Measurements from ENCODE around the gene ZNF786. TPM values are rescaled to one million over a fixed set of nuclear protein-coding genes. Genes with fewer than 3 reads are reported as not detected.
A peak's percentile ranks its signal among the peaks of the same experiment; 100 is the strongest.

Gene ZNF786
- total RNA-seq, 2 donors from 2014 or later, result 4.8 to 5.4 TPM

DNA sequence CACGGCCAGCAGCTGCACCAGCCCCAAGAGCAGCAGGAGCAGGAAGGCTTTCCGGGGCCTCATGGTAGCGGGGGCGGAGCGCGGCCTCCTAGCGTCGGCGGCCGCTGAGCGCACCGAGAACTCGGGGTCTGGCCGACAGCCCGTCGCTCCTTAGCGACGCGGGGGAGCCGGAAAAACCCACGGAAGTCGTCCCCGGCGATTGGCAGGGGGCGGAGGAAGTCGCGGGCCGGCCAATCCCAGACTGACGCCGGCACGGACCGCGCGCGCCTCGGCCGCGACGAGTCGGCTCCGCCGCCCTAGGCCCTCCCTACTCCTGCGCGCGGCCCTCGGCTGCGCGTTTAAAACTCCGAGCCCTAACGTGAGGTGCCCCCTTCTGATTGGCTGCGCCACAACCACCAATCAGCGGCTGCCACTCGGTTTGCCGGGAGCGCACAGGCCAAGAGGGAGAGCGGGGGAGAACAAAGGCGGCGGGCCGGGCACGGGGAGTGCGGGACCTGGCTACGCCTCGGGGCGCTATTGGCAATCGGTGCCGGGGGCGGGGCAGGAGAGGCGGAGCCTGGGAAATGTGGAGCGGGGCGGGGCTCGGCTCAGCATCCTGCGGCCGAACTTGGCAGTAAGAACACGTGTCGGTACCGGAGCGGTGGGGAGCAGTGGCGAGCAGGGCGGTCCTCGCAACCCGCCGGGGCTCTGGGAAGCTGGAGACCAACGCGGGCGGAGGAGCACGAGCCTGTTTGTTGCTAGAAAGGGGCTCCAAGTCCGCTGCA, 62.0 kb downstream of the ZNF786 start, which contains the start of gene PDIA4:
PDIA4 (minus strand) TSS at position 160 of the 764 bp plus-strand sequence; CDS start at position 63, 97 bp downstream.
- TF ChIP-seq, protein P1, sequence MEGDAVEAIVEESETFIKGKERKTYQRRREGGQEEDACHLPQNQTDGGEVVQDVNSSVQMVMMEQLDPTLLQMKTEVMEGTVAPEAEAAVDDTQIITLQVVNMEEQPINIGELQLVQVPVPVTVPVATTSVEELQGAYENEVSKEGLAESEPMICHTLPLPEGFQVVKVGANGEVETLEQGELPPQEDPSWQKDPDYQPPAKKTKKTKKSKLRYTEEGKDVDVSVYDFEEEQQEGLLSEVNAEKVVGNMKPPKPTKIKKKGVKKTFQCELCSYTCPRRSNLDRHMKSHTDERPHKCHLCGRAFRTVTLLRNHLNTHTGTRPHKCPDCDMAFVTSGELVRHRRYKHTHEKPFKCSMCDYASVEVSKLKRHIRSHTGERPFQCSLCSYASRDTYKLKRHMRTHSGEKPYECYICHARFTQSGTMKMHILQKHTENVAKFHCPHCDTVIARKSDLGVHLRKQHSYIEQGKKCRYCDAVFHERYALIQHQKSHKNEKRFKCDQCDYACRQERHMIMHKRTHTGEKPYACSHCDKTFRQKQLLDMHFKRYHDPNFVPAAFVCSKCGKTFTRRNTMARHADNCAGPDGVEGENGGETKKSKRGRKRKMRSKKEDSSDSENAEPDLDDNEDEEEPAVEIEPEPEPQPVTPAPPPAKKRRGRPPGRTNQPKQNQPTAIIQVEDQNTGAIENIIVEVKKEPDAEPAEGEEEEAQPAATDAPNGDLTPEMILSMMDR (IDR thresholded peaks at IDR 0.05), result no peak
- H3K27ac ChIP-seq, result peak within 1 kb of the TSS; percentile 93
- H3K9me3 ChIP-seq, result no peaks in the 10 kb centered on the region
- H3K36me3 ChIP-seq, result no peaks in the 10 kb centered on the region
- intact Hi-C loops (cut with DNase I), result loop anchor here (5.0 kb wide), 1 partner anchor 39 kb away; no protein-coding TSS in a partner anchor
- H3K4me3 ChIP-seq, result peak within 1 kb of the TSS; percentile 90
- H3K4me1 ChIP-seq, result no peaks in the 10 kb centered on the region
- DNase-seq, result peak; percentile 100
- H3K27me3 ChIP-seq, result no peaks in the 10 kb centered on the region
- H3K9ac ChIP-seq (ENCODE audit: low read depth in 2 of 2, low read length in 2 of 2), result peak within 1 kb of the TSS; percentile 80

DNA sequence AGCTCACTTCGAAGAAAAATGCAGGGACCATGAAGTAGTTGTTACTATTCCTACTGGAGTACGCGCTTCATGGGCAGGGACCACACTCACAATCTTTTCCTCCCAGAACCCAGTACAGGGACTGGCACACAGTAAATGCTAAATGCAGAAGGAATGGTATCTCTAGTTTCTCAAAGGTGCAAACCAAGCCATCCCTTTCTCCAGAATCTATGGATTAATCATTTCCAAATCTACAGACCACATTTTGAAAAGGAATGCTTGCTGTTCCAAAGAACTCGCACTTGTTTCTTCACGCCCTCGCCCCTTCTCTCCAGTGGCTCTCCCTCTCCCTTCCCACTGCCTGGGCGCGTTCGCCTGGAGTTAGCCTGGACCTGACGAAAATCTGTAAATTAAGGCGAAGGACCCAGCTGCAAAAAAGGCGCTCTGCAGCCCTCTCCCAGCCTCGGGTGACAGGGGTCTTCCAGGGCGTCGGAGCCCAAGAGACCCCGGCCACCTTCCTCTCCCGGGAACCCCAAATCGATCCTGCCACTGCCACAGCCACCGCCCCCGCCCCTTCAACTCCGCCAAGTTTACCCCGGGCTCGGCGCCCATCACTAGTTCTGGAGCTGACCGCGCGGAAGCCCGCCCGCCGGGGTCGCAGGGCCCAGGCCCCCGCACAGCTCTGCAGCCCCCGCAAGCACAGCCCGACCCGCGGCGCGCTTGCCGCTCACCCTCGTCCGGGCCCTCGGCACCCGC, 62.7 kb downstream of the ZNF786 start:
- H3K36me3 ChIP-seq, result no peaks in the 10 kb centered on the region
- peak overlapping the region; percentile 93 for H3K27ac ChIP-seq
- no peaks in the 10 kb centered on the region for H3K4me1 ChIP-seq
- peak overlapping the region; percentile 90 for H3K4me3 ChIP-seq
- intact Hi-C loops (cut with DNase I), result loop anchor here (5.0 kb wide), 1 partner anchor 40 kb away; no protein-coding TSS in a partner anchor
- TF ChIP-seq, protein P1 (IDR thresholded peaks at IDR 0.05), result no peak
- peak overlapping the region; percentile 80 for H3K9ac ChIP-seq (ENCODE audit: low read depth in 2 of 2, low read length in 2 of 2)
- H3K27me3 ChIP-seq, result no peaks in the 10 kb centered on the region
- peak; percentile 54 for DNase-seq
- H3K9me3 ChIP-seq, result no peaks in the 10 kb centered on the region

DNA sequence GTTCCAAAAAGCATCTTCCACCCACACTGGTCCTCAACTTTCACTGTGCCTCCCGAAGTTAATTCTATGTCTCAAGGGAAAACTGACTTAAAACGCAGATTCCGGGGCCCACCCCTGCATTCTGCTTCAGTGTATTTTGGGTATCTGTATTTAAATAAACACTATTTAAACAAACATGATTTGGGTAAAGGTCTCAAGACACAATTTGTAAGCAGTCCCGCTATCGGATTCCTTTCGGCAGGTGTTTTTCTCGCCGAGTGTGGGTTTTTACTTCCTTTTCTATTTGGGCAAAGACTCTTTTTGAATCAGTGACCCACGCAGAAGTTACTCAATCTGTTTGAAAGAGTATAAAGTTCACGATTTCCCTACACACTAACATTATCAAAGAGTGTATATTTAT, 63.5 kb downstream of the ZNF786 start:
- Histone ChIP-seq H3K9ac (ENCODE audit: low read depth in 2 of 2, low read length in 2 of 2) (peak overlapping the region; percentile 80), H3K27ac (peak overlapping the region; percentile 93), H3K36me3 (no peaks in the 10 kb centered on the region), H3K9me3 (no peaks in the 10 kb centered on the region), H3K4me1 (no peaks in the 10 kb centered on the region), H3K27me3 (no peaks in the 10 kb centered on the region), H3K4me3 (peak overlapping the region; percentile 90)
- intact Hi-C loops (cut with DNase I), result loop anchor here (5.0 kb wide), 1 partner anchor 40 kb away; no protein-coding TSS in a partner anchor
- TF ChIP-seq, protein P1 (IDR thresholded peaks at IDR 0.05), result no peak
- no peak for DNase-seq

DNA sequence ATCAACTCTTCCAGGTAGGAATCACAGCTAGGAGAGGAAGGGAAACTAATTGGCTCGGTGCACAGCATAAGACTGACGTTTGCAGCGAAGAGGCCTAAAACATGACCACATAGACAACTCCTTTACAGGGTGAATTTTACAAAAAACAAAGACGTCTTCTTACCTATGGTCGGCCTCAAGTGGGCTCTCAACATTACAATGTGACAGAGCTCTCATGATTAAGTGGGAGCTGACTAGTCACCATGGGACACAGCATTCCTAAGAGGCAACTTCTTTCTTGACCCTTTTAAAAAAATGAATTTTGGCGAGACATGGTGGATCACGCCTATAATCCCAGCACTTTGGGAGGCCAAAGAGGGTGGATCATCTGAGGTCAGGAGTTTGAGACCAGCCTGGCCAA, 66.9 kb downstream of the ZNF786 start:
- TF ChIP-seq, protein P1 (IDR thresholded peaks at IDR 0.05), result no peak
- Histone ChIP-seq H3K27me3 (no peaks in the 10 kb centered on the region), H3K4me3 (no peak overlapping the region), H3K4me1 (no peaks in the 10 kb centered on the region), H3K9me3 (no peaks in the 10 kb centered on the region), H3K36me3 (no peaks in the 10 kb centered on the region), H3K27ac (no peak overlapping the region), H3K9ac (ENCODE audit: low read depth in 2 of 2, low read length in 2 of 2) (no peak overlapping the region)
- DNase-seq, result no peak
- intact Hi-C loops (cut with DNase I), result no loop called here

DNA sequence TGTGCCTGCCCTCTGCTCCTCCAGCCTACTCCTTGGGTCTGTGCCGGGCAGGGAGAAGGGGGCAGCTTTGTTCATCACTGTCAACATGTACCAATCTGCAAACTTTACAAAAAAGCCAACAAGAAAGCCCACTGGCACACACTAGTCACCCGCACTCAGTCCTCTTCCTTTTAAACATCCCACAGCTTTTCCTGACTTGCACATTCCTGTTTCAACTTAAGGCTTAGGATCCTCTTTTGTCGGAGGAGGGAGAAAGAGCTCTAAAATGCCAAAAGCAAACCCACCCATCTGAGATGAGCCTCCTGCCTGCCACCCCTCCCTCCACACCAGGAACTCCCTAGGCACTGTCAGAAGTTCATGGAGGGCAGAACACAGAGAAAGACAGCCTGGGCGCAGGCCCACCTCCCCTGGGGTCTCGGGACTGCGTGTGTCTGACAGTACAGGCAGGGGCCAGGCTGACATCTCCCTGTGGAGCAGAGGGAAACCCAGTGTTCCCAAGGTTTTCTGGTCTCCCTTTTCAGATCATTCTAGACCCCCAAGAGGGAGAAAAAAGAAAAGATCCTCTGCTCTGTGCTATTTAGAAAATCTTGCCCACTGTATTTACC, 67.7 kb downstream of the ZNF786 start:
- intact Hi-C loops (cut with DNase I), result no loop called here
- H3K9ac ChIP-seq (ENCODE audit: low read depth in 2 of 2, low read length in 2 of 2), result no peak overlapping the region

More for the DNA sequence above, 67.7 kb downstream of the ZNF786 start:
- no peak overlapping the region for H3K4me3 ChIP-seq
- DNase-seq, result no peak
- no peak overlapping the region for H3K27ac ChIP-seq
- H3K9me3 ChIP-seq, result no peaks in the 10 kb centered on the region
- H3K27me3 ChIP-seq, result no peaks in the 10 kb centered on the region
- H3K36me3 ChIP-seq, result no peaks in the 10 kb centered on the region
- H3K4me1 ChIP-seq, result no peaks in the 10 kb centered on the region
- TF ChIP-seq, protein P1 (IDR thresholded peaks at IDR 0.05), result no peak

Data from colonic mucosa (tissue), 4 donors.